HepG2 (cell line): ENCODE measurements around the gene GKN1. TPM values are rescaled to one million over a fixed set of nuclear protein-coding genes. Genes with fewer than 3 reads are reported as not detected.
A peak's percentile ranks its signal among the peaks of the same experiment; 100 is the strongest.

ENCODE experiments used
- ATAC-seq: fragments of 200-7000 bp; cut with Tn5 transposase; 3 replicates; pipeline ENCODE4 v1.9.1; 2020; ENCODE audit warnings: mild to moderate bottlenecking, moderate library complexity
- BruUV-seq: library from RNA; stranded (reverse); fragments of 400-500 nt; replicated peaks from 2 replicates; lab custom pipeline; 2021; lab: Mats Ljungman, UMichigan
- CTCF ChIA-PET: fragments of 300-600 bp; formaldehyde crosslinking; extraction: SDS; loops from one replicate; lab custom pipeline; 2021; ENCODE audit warnings: low total read pairs, inconsistent platforms, low intra/inter-chr PET ratio; lab: Yijun Ruan, JAX
- POLR2A ChIA-PET: fragments of 350-600 bp; sonication (Branson Sonifier 250); formaldehyde crosslinking; loops from one replicate; lab custom pipeline; 2020; ENCODE audit warnings: antibody characterized with exemption, inconsistent platforms; lab: Yijun Ruan, JAX
- DNase-seq: peaks from one replicate; pipeline ENCODE4 v3.0.0-alpha.2; 2015; ENCODE audit warnings: low spot score
- FAIRE-seq: peaks from 3 replicates; lab custom pipeline; 2011; peaks lifted over from hg19 to GRCh38; lab: Jason Lieb, UNC
- H2AFZ ChIP-seq: one replicate; pipeline ENCODE4 v1.6.1; 2011; ENCODE audit warnings: low read length, inconsistent platforms
- H3K27ac ChIP-seq: fragments of 300-600 bp; 3 replicates; pipeline ENCODE4 v1.8.0; 2011; ENCODE audit warnings: mixed run types, mild to moderate bottlenecking, mixed read lengths, low read length, inconsistent platforms; ENCODE audit not compliant: insufficient read depth; ENCODE audit errors: extremely low read length
- H3K27me3 ChIP-seq, 2 experiments: fragments of 200-600 bp in 1 of 2; 2 replicates in 1 of 2; 3 replicates in 1 of 2; pipeline versions ENCODE4 v1.6.0 to v1.8.0; 2011; ENCODE audit warnings: low read length in 2 of 2, mild to moderate bottlenecking in 2 of 2, moderate library complexity in 2 of 2, inconsistent platforms in 1 of 2; ENCODE audit not compliant: insufficient read depth in 2 of 2, control insufficient read depth in 1 of 2
- H3K36me3 ChIP-seq, 2 experiments: fragments of 200-600 bp in 1 of 2; replicated peaks in 1 of 2; 2 replicates in 1 of 2; 3 replicates in 1 of 2; pipeline versions ENCODE4 v1.5.1 to v1.8.0; 2011; ENCODE audit warnings: low read length in 2 of 2, inconsistent platforms in 1 of 2; ENCODE audit not compliant: insufficient read depth in 2 of 2, control insufficient read depth in 1 of 2
- H3K4me1 ChIP-seq: 2 replicates; pipeline ENCODE4 v1.5.1; 2012; ENCODE audit warnings: low read length, inconsistent platforms; ENCODE audit not compliant: insufficient read depth
- H3K4me2 ChIP-seq: 2 replicates; pipeline ENCODE4 v1.6.0; 2011; ENCODE audit warnings: low read depth, low read length, inconsistent platforms
- H3K4me3 ChIP-seq, 3 experiments: fragments of 200-600 bp in 1 of 3; sonication (generic), shearing (Covaris generic) in 1 of 3; replicated peaks in 1 of 3; 2 replicates each; pipeline ENCODE4 v1.5.1; 2011 to 2016; ENCODE audit warnings: low read length in 3 of 3, inconsistent platforms in 2 of 3, low read depth in 2 of 3, mild to moderate bottlenecking in 2 of 3, control low read depth in 1 of 3, mixed read lengths in 1 of 3; ENCODE audit not compliant: insufficient read depth in 1 of 3
- H3K79me2 ChIP-seq: one replicate; pipeline ENCODE4 v1.6.1; 2011; ENCODE audit warnings: low read length, inconsistent platforms; ENCODE audit not compliant: insufficient read depth
- H3K9ac ChIP-seq: 2 replicates; pipeline ENCODE4 v1.6.0; 2011; ENCODE audit warnings: mild to moderate bottlenecking, low read depth, low read length, inconsistent platforms; ENCODE audit not compliant: insufficient read depth
- H3K9me3 ChIP-seq: 2 replicates; pipeline ENCODE4 v1.5.1; 2012; ENCODE audit warnings: mild to moderate bottlenecking, low read length
- H4K20me1 ChIP-seq: 2 replicates; pipeline ENCODE4 v1.6.0; 2011; ENCODE audit warnings: inconsistent platforms, mild to moderate bottlenecking, low read length, moderate library complexity; ENCODE audit not compliant: insufficient read depth
- CENPT ChIP-seq: sonication (generic); formaldehyde crosslinking; IDR thresholded peaks from 2 replicates; pipeline ENCODE4 v1.8.0; 2022; ENCODE audit warnings: low read depth, mild to moderate bottlenecking, moderate library complexity, missing genetic modification reagents
- NBN ChIP-seq: fragments of 450-650 bp; conservative IDR thresholded peaks from 2 replicates; pipeline ENCODE4 v1.6.1; 2017
- PBX2 ChIP-seq: IDR thresholded peaks from 2 replicates; pipeline ENCODE4 v1.6.1; 2016; ENCODE audit warnings: control low read depth
- PRDM10 ChIP-seq: sonication (generic); formaldehyde crosslinking; IDR thresholded peaks from 2 replicates; pipeline ENCODE4 v1.4.0; 2020; ENCODE audit warnings: low read depth, missing genetic modification reagents
- SOX13 ChIP-seq, 3 experiments: fragments of 450-650 bp in 1 of 3; sonication (generic) in 1 of 3; formaldehyde crosslinking in 1 of 3; IDR thresholded peaks in 2 of 3; conservative IDR thresholded peaks in 1 of 3; 2 replicates each; pipeline versions ENCODE4 v1.5.0 to v1.6.1; 2016 to 2020; ENCODE audit warnings: antibody characterized with exemption in 1 of 3, mild to moderate bottlenecking in 1 of 3, missing compliant biosample characterization in 1 of 3, missing genetic modification reagents in 1 of 3, moderate library complexity in 1 of 3
- TCF7 ChIP-seq: sonication (generic); IDR thresholded peaks from 2 replicates; pipeline ENCODE4 v1.6.1; 2016; ENCODE audit warnings: antibody characterized with exemption, low read depth
- ZNF431 ChIP-seq: sonication (generic); formaldehyde crosslinking; IDR thresholded peaks from 2 replicates; pipeline ENCODE4 v1.9.0; 2022; ENCODE audit warnings: missing genetic modification reagents, low read depth, mild to moderate bottlenecking, borderline replicate concordance
- ZNF891 ChIP-seq: sonication (generic); formaldehyde crosslinking; IDR thresholded peaks from 2 replicates; pipeline ENCODE4 v1.5.0; 2020; ENCODE audit warnings: mild to moderate bottlenecking, missing genetic modification reagents
- in situ Hi-C: cut with HindIII; loops from 2 replicates; pipeline ENCODE4 v1.10.0; 2017; ENCODE audit warnings: low pct_unique_long_range_greater_than_20kb; ENCODE audit not compliant: extremely low pct_ligation_motif_present
- intact Hi-C: fragments of 100-400 bp; cut with micrococcal nuclease; formaldehyde crosslinking; loops from one replicate; pipeline ENCODE4 v1.10.0; 2022; ENCODE audit not compliant: unreplicated experiment
- polyA plus RNA-seq, 8 experiments: library from polyadenylated mRNA; depleted of rRNA in 3 of 8; stranded (reverse) in 7 of 8; unstranded in 1 of 8; fragments of >200 nt; fragmentation: Illumina TruSeq in 4 of 8; extraction: Trizol in 4 of 8; gene quantifications; 2 replicates each; pipeline versions ENCODE4 v1.2.1 to v1.2.3, GENCODE V29; 2011 to 2016; ENCODE audit warnings: low read depth in 4 of 8, missing spikeins in 1 of 8, mixed read lengths in 1 of 8; ENCODE audit not compliant: insufficient read depth in 1 of 8
- total RNA-seq, 5 experiments: library from RNA; depleted of rRNA; stranded (reverse); fragments of >200 nt; fragmentation: Illumina TruSeq; extraction: Trizol; gene quantifications; 2 replicates each; pipeline ENCODE4 v1.2.3, GENCODE V29; 2016; ENCODE audit warnings: low read depth in 1 of 5

The GKN1 gene
- total and polyA plus RNA-seq, 2 of the 13 experiments (the other 11 are each of a cell fraction or from before 2014, with no cell fraction given) = not detected

- TF ChIP-seq PBX2 (CRISPR knock-in tag) (no peak), NBN (no peak), TCF7 (0 out of 2 replicates have a peak, but pooled peaks have one; percentile 26), SOX13 (IDR thresholded peaks at IDR 0.05) (no peak), SOX13 (CRISPR knock-in tag; conservative IDR thresholded peaks at IDR 0.05 in 1 of 2, IDR thresholded peaks at IDR 0.05 in 1 of 2) (peak in 1 of 2 experiments; percentile 36; a peak in 1 of 4 replicates)
Measured at GRCh38 chr2:68995916-68996315, 21.5 kb downstream of the GKN1 start (continued).

GRCh38 chr2:68997401-68997800 is 23.0 kb downstream of the GKN1 start:
- Histone ChIP-seq H3K27me3 (peaks cover 0 to 3% of the 10 kb centered on the region in 2 experiments; a peak in 1 of 5 replicates), H3K9ac (no peak overlapping the region), H3K4me2 (no peak overlapping the region), H3K4me1 (peaks cover 26% of the 10 kb centered on the region), H4K20me1 (no peaks in the 10 kb centered on the region), H3K27ac (no peak overlapping the region), H3K9me3 (peaks cover 13% of the 10 kb centered on the region), H3K79me2 (no peaks in the 10 kb centered on the region), H3K36me3 (no peaks in the 10 kb centered on the region), H3K4me3 (no peak overlapping the region), H2AFZ (no peak overlapping the region)
- no peak for ATAC-seq
- FAIRE-seq = no peak
- CTCF ChIA-PET = no interaction called here
- intact Hi-C loops (no loop called here), in situ Hi-C loops (no loop called here)
- BruUV-seq = no TSS peak
- POLR2A ChIA-PET = no interaction called here
- TF ChIP-seq CENPT (CRISPR knock-in tag) (no peak), PRDM10 (no peak), ZNF891 (CRISPR knock-in tag) (no peak), ZNF431 (no peak)
- no peak for DNase-seq
